GM18873 (cell line): ENCODE data around the gene FOXS1.

Experiments
- ATAC-seq: cut with Tn5 transposase; IDR thresholded peaks from one replicate; pipeline ENCODE4 v1.9.1; 2021; ENCODE audit warnings: mild to moderate bottlenecking, moderate library complexity, moderate number of reproducible peaks; ENCODE audit not compliant: unreplicated experiment, low FRiP score

FOXS1 gene

DNA sequence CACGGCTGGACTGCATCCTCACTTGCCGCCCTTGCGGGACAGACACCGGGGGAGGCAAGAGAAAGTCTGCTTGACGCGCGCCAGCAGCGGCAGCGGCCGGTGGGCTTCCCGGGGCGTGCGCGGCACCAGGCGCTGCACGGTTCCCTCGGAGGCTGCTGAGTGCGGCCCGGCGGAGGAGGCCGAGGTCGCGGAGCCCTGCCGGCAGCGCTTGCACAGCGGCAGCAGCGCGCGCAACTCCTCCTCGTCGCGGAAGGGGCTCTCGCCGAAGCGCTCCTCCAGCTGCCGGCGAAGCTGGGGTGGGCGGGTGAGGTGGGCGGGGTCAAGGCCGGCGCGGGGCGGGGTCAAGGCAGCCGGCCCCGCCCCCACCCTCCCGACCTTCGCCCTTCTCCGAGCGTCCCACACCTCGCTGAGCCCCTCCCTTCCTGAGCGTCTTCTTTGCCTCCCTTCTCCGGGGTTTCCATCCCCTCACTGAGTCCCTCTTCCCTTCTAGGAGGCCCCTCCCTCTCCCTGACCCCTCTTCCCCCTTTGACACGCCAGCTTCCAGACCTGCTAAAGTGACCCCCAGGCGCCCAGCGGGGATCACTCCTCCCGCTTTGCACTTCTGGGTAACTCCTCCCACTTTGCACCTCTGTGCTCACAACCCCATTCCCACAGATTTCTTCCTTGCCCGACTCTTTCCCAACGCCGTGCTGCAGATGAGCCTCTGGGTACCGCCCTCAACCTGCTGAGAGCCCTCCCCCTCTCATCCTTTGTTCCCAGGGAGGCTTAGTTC, 16.2 kb upstream of the FOXS1 start:
- no peak for ATAC-seq

DNA sequence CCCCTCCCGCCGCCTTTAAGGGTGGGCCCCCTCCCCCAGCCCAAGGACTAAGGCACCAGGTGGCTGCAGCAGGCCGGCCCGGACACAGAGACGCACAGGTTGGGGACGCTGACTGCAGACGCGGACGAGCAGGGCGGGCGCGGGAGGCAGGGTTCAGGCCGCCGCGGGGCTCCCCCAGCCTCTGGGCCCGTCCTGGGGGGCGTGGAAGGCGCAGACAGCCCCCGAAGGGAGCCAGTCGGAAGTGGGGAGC, 15.7 kb upstream of the FOXS1 start:
- ATAC-seq, result no peak

DNA sequence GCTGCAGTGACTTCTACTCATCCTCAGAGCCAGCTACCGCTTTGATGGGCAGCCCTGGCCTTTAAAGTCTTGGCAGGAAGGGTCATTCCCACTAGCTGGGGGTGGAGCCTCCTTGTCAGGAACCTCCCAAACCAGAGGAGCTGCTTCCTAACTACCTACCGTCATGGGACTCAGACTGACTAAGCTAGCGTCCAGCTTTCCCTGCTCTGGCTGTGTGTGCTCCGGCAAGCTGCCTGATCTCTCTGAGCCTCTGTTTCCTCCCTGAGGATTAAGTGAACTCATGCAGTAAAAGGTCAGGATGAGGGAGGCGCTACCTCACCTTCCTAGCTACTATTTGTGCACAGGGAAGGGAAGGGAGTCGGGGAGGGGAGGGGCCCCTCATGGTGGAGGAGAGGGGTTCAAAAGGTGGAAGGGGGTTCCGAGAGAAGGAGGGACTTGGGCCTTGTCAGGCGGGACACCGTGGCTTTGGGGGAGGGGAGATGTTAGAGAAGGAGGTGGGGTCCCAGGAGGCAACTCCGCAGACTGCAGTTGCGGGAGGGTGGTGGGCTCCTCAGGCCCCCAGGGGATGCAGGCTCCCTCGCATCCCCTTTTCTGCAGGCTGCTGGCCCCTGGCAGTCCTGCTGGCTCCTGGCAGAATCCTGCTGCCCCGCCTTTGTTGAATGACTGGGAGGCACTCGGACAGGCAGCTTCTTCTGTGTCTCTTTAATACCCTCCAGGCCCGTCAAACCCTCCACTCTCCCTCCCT, 15.2 kb upstream of the FOXS1 start:
- ATAC-seq, result no peak

GRCh38 chr20:31859998-31860380, 14.6 kb upstream of the FOXS1 start:
- no peak for ATAC-seq

- no peak for ATAC-seq
Observed at GRCh38 chr20:31859266-31859997, 14.0 kb upstream of the FOXS1 start.

- ATAC-seq, result no peak
Observed at GRCh38 chr20:31858760-31859083, 13.3 kb upstream of the FOXS1 start.

DNA sequence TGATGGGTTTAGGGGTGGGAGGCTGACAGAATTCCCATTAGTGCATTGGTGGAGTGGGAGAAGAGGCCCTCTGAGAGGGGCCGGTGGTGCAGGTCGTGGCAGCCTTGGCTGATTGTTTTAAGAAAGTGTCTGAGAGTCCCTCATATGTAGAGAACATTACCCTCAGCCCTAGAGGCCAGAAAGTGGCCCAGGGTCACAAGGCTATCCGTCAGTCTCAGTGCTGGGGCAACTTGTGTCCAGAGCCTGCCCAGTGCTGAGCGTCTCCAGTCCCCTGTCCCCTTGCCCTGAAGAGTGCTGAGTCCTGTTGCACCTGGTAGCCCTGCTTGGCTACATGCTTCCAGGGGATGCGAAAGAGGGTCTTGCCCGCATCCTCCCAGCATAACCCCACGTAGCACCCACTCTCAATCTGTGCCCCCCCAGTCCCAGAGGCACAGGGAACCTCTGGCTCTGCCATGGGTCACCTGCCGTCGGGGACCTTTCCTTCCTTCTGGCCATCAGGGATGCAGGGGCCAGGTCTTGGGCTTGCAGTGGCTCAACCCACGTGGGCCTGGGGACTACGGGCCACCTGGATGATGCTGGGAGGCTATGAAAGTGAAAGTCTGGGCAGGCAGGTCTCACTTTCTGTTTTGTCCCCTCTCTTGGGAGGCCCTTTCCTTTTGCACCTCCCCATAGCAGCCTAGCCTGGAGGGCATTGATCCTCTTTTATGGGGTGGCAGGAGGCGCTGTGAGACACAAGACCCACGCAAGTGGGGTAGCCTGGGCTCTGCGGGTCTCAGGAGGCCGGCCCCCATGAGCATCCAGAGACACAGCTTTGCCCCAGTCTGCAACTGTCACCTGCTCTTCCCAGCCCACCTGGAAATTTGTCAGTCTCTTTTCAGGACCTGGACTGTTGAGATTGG, 12.7 kb upstream of the FOXS1 start:
- no peak for ATAC-seq

DNA sequence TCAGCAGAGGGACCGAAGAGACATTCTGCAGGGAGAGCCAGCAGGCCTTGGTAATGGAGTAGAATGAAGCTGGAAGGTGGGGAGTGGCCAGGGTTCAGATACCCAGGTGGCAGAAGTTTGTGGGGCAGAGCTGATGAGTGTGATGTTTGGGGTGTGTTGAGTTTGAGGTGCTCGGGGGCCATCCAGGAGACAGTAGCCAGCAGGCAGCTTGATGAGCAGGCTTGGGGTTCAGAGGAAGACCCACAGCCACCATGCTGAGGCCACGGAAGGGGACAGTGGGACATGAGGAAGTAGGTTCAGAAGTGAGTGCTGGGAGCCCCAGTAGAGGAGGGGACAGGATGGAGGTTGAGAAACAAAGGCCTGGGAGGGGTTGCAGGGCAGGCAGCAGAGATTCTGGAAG, 11.1 kb upstream of the FOXS1 start:
- no peak for ATAC-seq

DNA sequence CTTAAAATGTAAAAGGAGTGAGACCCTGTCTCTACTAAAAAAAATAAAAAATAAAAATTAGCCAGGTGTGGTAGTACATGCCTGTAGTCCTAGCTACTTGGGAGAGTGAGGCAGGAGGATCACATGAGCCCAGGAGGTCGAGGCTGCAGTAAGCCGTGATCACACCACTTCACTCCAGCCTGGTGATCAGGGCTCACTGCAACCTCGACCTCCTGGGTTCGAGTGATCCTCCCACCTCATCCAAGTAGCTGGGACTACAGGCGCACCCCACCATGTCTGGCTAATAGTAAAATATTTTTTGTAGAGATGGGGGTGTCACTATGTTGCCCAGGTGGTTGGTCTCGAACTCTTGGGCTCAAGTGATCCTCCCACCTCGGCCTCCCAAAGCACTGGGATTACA, 8.1 kb upstream of the FOXS1 start:
- ATAC-seq, result no peak

DNA sequence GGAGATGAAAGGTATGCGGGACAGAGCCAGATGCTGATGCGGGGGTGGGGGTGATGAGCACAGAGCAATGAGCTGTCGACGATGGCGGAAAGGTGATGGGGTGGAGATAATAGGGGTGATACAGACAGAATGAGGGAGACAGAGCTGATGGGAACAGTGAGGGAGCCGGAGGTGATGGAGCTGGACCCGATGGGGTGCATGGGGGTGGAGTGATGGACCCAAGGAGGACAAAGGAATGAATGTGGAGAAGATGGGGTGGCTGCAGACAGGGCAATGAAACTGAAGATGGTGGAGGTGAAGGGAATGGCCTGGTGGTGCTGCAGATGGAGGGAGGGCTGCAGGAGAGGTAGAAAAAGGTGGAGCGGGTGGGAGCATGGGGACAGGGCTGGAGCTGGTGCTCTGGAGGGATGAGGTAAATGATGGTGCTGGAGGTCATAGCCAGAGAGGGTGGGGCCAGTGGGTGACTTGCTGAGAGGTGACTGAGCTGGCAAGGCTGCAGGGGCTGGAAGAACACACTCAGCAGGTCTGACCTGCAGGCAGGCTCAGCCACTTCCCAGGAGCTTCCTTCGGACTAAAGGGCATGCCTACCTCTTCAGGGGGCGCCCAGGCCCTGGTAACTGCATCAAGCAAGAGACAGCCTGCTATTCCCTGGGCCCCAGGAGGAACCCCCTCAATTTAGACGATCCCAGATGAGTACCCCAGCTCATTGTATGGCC, 6.0 kb upstream of the FOXS1 start:
- ATAC-seq, result no peak

GRCh38 chr20:31849306-31849930, 4.0 kb upstream of the FOXS1 start:
- ATAC-seq, result no peak

GRCh38 chr20:31848088-31848999, 2.9 kb upstream of the FOXS1 start:
- no peak for ATAC-seq

DNA sequence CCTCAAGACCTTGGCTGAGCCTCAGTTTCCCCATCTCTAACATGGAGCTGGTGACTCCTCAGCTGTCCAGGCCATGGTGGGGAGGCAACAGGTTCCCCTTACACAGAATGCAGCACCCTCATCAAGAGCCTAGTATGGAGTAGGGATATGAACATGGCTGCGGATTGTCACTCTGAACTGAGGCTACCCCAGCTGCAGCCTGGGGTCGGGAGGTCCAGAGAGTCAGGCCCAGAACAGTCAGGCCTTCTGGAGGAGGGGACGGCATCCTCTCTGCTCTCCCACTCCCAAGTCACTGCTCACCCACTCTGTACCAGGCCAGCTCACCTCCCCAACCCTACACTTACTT, 1.4 kb upstream of the FOXS1 start:
- no peak for ATAC-seq

GRCh38 chr20:31844737-31845299, 586 bp downstream of the FOXS1 start:
- ATAC-seq, result no peak

DNA sequence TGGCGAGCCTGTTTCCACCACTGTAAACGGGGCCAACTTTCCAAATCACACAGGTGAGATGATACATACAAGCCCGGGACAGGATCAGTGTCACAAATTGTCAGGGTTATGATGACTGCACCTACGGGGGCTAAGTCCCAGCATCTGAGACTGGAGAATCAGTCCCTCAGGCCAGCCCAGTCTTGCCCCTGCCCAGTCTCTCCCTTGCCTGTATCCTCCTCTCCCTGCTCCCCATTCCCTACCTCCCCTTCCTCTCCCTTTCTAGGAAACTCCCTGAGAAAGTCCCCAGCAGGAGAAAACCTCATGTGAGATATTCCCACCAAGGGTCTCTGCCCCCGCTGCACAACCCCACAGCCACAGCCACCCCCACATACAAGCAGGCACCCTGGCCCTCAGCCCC, 1.5 kb downstream of the FOXS1 start:
- no peak for ATAC-seq

GRCh38 chr20:31843288-31843687, 2.1 kb downstream of the FOXS1 start:
- no peak for ATAC-seq

- no peak for ATAC-seq
Observed at GRCh38 chr20:31842471-31843157, 2.8 kb downstream of the FOXS1 start.

GRCh38 chr20:31841928-31842327, 3.5 kb downstream of the FOXS1 start:
- ATAC-seq, result no peak
